Raji (cell line): ENCODE data around the gene OR6C65.

Source experiments
- POLR2A ChIP-seq: IDR thresholded peaks from 2 replicates; pipeline ENCODE4 v1.6.1; 2011; ENCODE audit warnings: low read depth, low read length, control low read depth; ENCODE audit not compliant: insufficient read depth

The OR6C65 gene

GRCh38 chr12:55448825-55449224 lies 48.5 kb downstream of the OR6C65 start:
- TF ChIP-seq POLR2A: no peak
